IPS DF 19.7 (cell line): Measurements from ENCODE around the gene AVPR2.

ENCODE experiments used
- DNase-seq: peaks from one replicate; pipeline ENCODE4 v3.0.0-alpha.2; 2013; ENCODE audit warnings: low read depth, low spot score

AVPR2 gene

GRCh38 chrX:153903991-153904957, at the start of gene AVPR2:
AVPR2 (plus strand) TSS chrX:153904673; CDS start chrX:153905146, 473 bp downstream.
- DNase-seq, result no peak

GRCh38 chrX:153854702-153855101, 49.8 kb upstream of the AVPR2 start:
- no peak for DNase-seq

- no peak for DNase-seq
Observed at GRCh38 chrX:153857348-153857903, 47.0 kb upstream of the AVPR2 start.

- DNase-seq, result no peak
Observed at GRCh38 chrX:153861151-153861550, 43.3 kb upstream of the AVPR2 start.

- no peak for DNase-seq
Observed at GRCh38 chrX:153861733-153862310, 42.7 kb upstream of the AVPR2 start.

GRCh38 chrX:153862369-153863250, 41.9 kb upstream of the AVPR2 start:
- DNase-seq, result no peak

GRCh38 chrX:153863251-153863991, 41.1 kb upstream of the AVPR2 start:
- no peak for DNase-seq

- no peak for DNase-seq
Observed at GRCh38 chrX:153864101-153864500, 40.4 kb upstream of the AVPR2 start.

- no peak for DNase-seq
Observed at GRCh38 chrX:153864561-153865320, 39.7 kb upstream of the AVPR2 start.

- no peak for DNase-seq
Observed at GRCh38 chrX:153865321-153865580, 39.2 kb upstream of the AVPR2 start.

- no peak for DNase-seq
Observed at GRCh38 chrX:153865685-153866084, 38.8 kb upstream of the AVPR2 start.

- DNase-seq, result no peak
Observed at GRCh38 chrX:153866302-153867019, 38.0 kb upstream of the AVPR2 start.

- DNase-seq, result no peak
Observed at GRCh38 chrX:153867139-153867538, 37.3 kb upstream of the AVPR2 start.

GRCh38 chrX:153867671-153868070, 36.8 kb upstream of the AVPR2 start:
- DNase-seq, result no peak

GRCh38 chrX:153868576-153869472, 35.6 kb upstream of the AVPR2 start:
- DNase-seq, result no peak

GRCh38 chrX:153869473-153870287, 34.8 kb upstream of the AVPR2 start:
- no peak for DNase-seq

GRCh38 chrX:153870288-153870690, 34.2 kb upstream of the AVPR2 start:
- DNase-seq, result no peak

GRCh38 chrX:153870791-153871360, 33.6 kb upstream of the AVPR2 start:
- DNase-seq, result no peak
